HG02763 (cell line): ENCODE results near the gene CYGB.
A peak's percentile ranks its signal among the peaks of the same experiment; 100 is the strongest.

Source experiments
- ATAC-seq: cut with Tn5 transposase; IDR thresholded peaks from one replicate; pipeline ENCODE4 v1.9.1; 2021; ENCODE audit warnings: mild to moderate bottlenecking, moderate library complexity; ENCODE audit not compliant: unreplicated experiment

The CYGB gene

DNA sequence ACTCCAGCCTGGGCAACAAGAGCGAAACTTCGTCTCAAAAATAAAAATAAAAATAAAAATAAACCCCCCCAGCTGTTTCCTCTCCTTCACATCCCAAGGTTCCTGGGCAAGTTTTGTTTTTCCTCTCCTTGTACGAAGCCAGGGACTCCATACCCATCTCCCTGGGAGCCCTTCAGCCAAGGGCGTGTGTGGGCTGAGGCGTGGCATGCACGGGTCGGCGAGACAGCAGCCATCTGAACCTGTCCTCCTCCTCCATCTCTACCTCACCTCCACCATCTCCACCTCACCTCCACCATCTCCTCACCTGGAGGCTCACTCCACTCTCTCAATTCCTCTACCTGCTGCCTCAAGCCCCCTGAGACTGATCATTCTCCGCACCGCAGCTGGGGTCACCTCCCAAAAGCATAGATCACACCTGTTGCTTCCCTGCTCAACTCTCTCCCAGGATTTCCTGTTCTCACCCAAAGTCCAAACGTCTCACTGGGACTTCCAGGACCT is 53.2 kb downstream of the CYGB start:
- no peak for ATAC-seq

DNA sequence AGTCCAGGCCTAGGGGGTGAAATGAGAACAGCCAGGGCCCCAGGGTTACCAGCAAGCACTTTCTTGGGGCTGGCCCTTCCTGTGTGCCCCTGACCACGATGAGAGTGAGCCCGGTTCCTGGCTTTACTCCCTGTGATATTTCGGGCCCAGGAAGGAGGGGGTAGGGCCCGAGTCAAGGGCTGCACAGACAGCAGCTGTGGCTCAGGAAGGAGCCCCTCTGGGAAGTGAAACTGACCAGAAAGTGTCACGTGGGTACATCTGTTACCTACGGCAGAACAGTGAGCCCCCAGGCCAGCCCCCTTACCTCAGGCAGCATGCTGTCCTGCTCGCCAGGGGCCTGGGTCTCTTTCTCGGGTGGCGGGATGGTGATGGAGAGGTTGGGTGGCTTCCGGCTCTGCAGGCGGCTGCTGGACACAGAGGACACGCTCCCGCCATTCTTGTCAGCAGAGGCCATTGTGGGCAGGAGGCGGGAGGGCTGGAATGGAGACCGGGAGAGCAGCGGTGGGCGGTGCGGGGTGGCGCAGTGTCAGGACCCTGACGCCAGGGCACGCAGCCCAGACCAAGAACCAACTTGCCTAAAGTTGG is 56.3 kb downstream of the CYGB start:
- peak; percentile 56 for ATAC-seq

DNA sequence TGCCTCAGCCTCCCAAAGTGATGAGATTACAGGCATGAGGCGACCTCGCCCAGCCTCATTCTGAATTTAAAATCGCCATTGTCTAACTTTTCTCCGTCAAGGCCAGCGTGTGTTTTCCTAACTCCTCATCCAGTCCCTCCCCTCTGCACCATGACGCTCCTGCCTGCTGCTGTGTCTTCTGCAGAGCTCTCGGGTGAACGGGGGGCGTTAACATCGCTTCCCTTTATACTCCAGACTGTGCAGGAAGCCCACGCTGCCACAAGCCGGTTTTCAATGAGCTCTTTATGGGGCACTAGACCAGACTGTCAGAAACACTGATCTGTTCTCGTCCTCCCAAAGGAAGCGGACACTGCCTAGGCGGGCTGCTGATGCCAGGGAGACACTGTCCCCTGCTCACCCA is 56.9 kb downstream of the CYGB start:
- ATAC-seq = no peak

DNA sequence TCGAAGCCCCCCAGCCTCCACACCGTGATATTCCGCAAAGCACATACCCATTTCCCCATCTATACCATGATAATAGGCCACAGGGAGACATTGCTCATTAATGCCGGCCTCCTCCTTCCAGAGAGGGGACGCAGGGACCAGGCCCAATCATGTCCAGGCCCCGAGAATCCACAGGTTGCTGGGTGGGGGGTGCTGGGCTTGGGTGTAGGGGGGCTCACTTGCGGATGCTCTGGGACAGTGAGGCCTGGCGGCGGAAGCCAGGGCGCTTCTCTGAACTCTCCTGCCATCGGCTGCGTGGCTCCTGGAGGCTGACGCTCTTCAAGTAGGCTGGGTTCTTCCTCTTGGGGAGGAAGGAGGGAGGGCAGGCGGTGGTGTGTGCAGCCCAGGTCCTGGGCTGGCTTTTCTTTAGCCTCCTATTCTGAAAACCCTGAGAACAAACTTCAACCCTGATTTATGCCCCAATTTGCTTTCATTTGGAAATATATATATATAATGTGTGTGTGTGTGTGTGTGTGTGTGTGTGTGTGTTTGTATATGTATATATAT is 57.9 kb downstream of the CYGB start:
- no peak for ATAC-seq

DNA sequence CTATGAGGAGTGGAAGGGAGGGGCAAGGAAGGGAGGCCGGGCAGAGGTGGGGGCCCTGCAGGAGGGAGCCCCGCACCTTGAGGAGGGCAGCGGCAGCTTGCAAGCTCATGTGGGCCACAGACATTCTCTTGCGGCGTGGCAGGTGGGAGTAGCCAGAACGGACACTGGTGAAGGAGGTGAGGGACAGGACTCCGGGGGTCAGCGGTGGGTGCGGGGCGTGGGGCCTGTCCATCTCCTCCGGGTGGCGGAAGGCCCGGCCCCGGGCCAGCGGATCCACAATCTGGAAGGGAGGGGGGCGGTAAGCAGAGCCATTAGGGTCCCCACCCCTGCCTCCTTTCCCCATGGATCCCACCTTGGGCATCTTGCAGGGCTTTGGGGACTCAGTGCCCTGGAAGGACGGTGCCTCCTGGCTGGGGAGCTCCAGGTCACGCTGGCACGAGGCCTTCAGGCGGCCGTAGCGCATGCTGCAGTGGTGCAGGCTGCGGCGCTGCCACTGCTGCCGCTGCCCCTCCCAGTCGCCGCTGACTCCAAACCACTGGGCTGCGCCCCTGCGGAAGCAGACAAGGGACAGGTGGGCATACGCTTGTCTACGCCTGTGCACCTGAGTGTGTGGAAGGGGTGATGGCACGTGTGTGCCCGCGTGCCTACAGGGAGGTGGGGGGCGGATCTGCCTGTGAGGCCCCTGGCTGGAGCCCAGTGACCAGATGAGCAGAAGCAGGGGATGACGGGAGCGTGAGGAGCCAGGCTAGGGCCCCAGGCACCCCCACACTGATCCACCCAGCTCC is 58.6 kb downstream of the CYGB start:
- no peak for ATAC-seq

DNA sequence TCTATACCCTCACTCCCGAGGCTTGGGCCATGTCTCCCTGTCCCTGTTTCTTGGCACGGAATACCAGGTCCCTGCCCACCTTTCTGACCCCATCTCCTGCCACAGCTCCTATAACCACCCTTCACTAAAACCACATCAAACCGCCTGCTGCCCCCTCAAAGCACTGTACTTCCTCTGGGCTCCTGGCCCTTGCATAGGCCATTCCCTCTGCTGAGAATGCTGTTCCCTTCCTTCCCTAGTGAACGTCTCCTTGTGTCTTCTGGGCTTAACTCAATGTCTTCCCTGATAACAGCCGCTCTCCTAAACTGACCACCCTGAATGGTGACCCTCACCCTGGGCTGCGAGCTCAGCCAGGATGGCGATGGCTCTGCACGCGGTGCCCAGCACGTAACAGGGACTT is 59.4 kb downstream of the CYGB start:
- no peak for ATAC-seq

DNA sequence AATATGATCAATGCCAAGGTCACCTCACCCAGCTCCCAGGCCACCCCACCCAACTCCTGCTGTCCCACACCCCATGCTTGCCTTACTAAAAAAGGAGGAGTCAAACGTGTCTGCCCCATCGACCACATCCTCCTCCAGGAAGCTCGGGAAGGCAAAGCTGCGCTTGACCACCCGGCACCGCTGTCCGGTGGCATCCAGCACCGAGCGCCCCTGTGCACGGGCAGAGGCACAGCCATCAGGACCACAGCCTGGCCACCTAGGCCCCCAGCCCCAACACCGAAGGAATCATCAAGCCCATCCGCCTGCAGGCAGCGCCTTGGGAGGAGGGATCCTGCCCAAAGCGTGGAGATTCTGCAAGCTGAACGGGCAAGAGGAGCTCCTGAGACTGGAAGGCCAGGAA is 59.9 kb downstream of the CYGB start:
- ATAC-seq = no peak
